ENCODE data around the gene MRPS33.
"Not testable (repeated sequence)": the region's sequence is repeated elsewhere in the genome, so short reads cannot be mapped to it uniquely, and the experiment has no call there.

The MRPS33 gene

DNA sequence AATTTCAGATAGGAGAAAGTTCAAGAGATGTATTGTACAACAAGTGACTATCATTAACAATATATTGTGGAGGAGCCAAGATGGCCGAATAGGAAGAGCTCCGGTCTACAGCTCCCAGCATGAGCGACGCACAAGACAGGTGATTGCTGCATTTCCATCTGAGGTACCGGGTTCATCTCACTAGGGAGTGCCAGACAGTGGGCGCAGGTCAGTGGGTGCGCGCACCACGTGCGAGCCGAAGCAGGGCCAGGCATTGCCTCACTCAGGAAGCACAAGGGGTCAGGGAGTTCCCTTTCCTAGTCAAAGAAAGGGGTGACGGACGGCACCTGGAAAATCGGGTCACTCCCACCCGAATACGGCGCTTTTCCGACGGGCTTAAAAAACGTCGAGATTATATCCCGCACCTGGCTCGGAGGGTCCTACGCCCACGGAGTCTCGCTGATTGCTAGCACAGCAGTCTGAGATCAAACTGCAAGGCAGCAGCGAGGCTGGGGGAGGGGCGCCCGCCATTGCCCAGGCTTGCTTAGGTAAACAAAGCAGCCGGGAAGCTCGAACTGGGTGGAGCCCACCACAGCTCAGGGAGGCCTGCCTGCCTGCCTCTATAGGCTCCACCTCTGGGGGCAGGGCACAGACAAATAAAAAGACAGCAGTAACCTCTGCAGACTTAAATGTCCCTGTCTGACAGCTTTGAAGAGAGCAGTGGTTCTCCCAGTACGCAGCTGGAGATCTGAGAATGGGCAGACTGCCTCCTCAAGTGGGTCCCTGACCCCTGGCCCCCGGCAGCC lies 18.0 kb upstream of the MRPS33 start:
- not testable (repeated sequence) for H3K27me3 ChIP-seq (ENCODE audit: control insufficient read depth, insufficient read depth, low read length); H3K27ac ChIP-seq (ENCODE audit: low read depth, low read length); H3K36me3 ChIP-seq (ENCODE audit: control insufficient read depth, insufficient read depth, low read length); H3K9ac ChIP-seq (ENCODE audit: low read depth, low read length); H3K4me3 ChIP-seq (ENCODE audit: low read depth, low read length); H3K4me1 ChIP-seq (ENCODE audit: control insufficient read depth, insufficient read depth, low read length)
- H3K9me3 ChIP-seq (ENCODE audit: control insufficient read depth, insufficient read depth, low read length), result peaks cover 17% of the 10 kb centered on the region

DNA sequence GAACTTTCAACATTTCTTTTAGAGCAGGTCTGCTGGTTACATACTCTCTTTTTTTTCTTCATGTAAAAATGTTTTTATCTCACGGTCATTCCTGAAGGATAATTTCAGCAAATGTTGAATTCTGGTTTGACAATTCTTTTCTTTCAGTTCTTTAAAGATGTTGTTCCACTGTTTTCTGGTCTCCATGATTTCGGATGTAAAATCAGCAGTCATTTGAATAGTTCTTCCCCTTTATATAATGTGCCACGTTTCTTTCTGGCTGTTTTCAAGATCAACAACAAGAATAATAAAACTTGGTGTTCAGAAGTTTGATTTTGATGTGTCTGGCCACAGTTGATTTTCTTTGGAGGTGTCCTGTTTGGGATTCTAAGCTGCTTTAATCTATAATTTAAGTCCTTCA lies 14.0 kb upstream of the MRPS33 start:
- Histone ChIP-seq H3K27ac (ENCODE audit: low read depth, low read length) (no peak overlapping the region), H3K4me1 (ENCODE audit: control insufficient read depth, insufficient read depth, low read length) (no peaks in the 10 kb centered on the region), H3K4me3 (ENCODE audit: low read depth, low read length) (no peak overlapping the region), H3K36me3 (ENCODE audit: control insufficient read depth, insufficient read depth, low read length) (no peaks in the 10 kb centered on the region), H3K9ac (ENCODE audit: low read depth, low read length) (no peak overlapping the region), H3K27me3 (ENCODE audit: control insufficient read depth, insufficient read depth, low read length) (no peaks in the 10 kb centered on the region), H3K9me3 (ENCODE audit: control insufficient read depth, insufficient read depth, low read length) (peaks cover 19% of the 10 kb centered on the region)

DNA sequence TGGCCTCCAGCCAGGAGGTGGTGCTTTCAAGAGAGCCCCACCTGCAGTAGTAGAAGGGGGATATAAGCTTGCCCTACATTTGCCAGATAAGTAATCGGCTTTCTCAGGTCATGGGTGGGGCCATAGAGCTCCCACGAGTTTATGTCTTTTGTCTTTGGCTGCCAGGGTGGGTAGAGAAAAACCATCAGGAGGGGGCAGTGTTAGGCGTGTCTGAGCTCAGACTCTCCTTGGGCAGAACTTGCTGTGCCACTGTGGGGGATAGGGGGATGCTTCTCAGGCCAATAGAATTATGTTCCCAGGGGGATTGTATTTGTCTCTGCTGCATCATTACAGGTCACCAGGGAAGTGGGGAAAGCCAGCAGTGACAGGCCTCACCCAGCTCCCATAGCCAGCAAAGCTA lies 12.3 kb upstream of the MRPS33 start:
- Histone ChIP-seq H3K9ac (ENCODE audit: low read depth, low read length) (no peak overlapping the region), H3K9me3 (ENCODE audit: control insufficient read depth, insufficient read depth, low read length) (peaks cover 18% of the 10 kb centered on the region), H3K27me3 (ENCODE audit: control insufficient read depth, insufficient read depth, low read length) (no peaks in the 10 kb centered on the region)

GRCh38 chr7:141024668-141025067 lies 9.9 kb upstream of the MRPS33 start:
- Histone ChIP-seq H3K27ac (ENCODE audit: low read depth, low read length) (no peak overlapping the region), H3K4me3 (ENCODE audit: low read depth, low read length) (no peak overlapping the region), H3K4me1 (ENCODE audit: control insufficient read depth, insufficient read depth, low read length) (no peaks in the 10 kb centered on the region), H3K9ac (ENCODE audit: low read depth, low read length) (no peak overlapping the region), H3K27me3 (ENCODE audit: control insufficient read depth, insufficient read depth, low read length) (no peaks in the 10 kb centered on the region), H3K36me3 (ENCODE audit: control insufficient read depth, insufficient read depth, low read length) (no peaks in the 10 kb centered on the region), H3K9me3 (ENCODE audit: control insufficient read depth, insufficient read depth, low read length) (peaks cover 13% of the 10 kb centered on the region)

More for the DNA sequence above, 12.3 kb upstream of the MRPS33 start:
- Histone ChIP-seq H3K27ac (ENCODE audit: low read depth, low read length) (no peak overlapping the region), H3K4me3 (ENCODE audit: low read depth, low read length) (no peak overlapping the region), H3K36me3 (ENCODE audit: control insufficient read depth, insufficient read depth, low read length) (no peaks in the 10 kb centered on the region), H3K4me1 (ENCODE audit: control insufficient read depth, insufficient read depth, low read length) (no peaks in the 10 kb centered on the region)

GRCh38 chr7:141023295-141023694 lies 8.5 kb upstream of the MRPS33 start:
- H3K27ac ChIP-seq (ENCODE audit: low read depth, low read length), result no peak overlapping the region
- no peaks in the 10 kb centered on the region for H3K4me1 ChIP-seq (ENCODE audit: control insufficient read depth, insufficient read depth, low read length)
- H3K27me3 ChIP-seq (ENCODE audit: control insufficient read depth, insufficient read depth, low read length), result no peaks in the 10 kb centered on the region
- no peak overlapping the region for H3K4me3 ChIP-seq (ENCODE audit: low read depth, low read length)
- no peak overlapping the region for H3K9ac ChIP-seq (ENCODE audit: low read depth, low read length)
- no peaks in the 10 kb centered on the region for H3K36me3 ChIP-seq (ENCODE audit: control insufficient read depth, insufficient read depth, low read length)
- H3K9me3 ChIP-seq (ENCODE audit: control insufficient read depth, insufficient read depth, low read length), result peaks cover 2% of the 10 kb centered on the region; the same call in 1 of the 2 replicates

DNA sequence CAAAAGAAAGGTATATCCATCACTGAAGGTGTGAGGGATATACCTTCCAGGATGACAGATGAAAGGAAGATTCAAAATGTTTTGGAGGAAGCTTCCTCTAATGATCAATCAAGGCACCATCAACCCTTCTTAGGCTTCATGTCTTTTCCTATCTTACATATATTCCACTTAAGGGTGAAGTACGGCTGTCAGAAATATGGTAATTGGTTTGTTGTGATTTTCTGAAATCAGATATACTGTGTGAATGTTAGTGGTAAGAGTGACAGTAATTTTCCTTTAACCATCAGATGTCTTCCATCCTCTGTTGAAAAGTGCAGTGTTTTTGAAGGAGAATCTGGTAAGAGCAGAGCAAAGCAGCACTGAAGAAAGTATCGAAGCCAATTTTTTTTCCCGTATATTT lies 2.8 kb upstream of the MRPS33 start:
- Histone ChIP-seq H3K4me1 (ENCODE audit: control insufficient read depth, insufficient read depth, low read length) (peaks cover 7% of the 10 kb centered on the region; the same call in 1 of the 2 replicates), H3K27me3 (ENCODE audit: control insufficient read depth, insufficient read depth, low read length) (no peaks in the 10 kb centered on the region), H3K4me3 (ENCODE audit: low read depth, low read length) (no peak overlapping the region), H3K36me3 (ENCODE audit: control insufficient read depth, insufficient read depth, low read length) (no peaks in the 10 kb centered on the region), H3K9me3 (ENCODE audit: control insufficient read depth, insufficient read depth, low read length) (no peaks in the 10 kb centered on the region), H3K27ac (ENCODE audit: low read depth, low read length) (no peak overlapping the region), H3K9ac (ENCODE audit: low read depth, low read length) (no peak overlapping the region)

DNA sequence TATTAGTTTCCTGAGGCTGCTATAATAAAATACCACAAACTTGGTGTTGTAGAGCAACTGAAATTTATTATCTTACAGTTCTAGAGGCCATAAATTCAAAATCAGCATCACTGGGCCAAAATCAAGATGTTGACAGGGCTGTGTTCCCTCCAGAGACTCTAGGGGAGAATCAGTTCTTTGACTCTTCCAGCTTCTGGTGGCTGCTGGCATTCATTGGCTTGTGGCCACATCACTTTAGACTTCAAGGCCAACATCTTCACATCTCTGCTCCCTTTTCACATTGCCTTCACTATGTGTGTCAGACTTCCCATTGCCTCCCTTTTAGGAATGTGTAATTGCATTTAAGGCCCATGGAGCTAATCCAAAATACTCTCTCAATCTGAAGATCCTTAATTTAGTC lies 1.6 kb upstream of the MRPS33 start:
- no peak overlapping the region for H3K9ac ChIP-seq (ENCODE audit: low read depth, low read length)
- H3K36me3 ChIP-seq (ENCODE audit: control insufficient read depth, insufficient read depth, low read length), result no peaks in the 10 kb centered on the region
- H3K4me3 ChIP-seq (ENCODE audit: low read depth, low read length), result no peak overlapping the region
- H3K4me1 ChIP-seq (ENCODE audit: control insufficient read depth, insufficient read depth, low read length), result peaks cover 7% of the 10 kb centered on the region; the same call in 1 of the 2 replicates
- H3K27me3 ChIP-seq (ENCODE audit: control insufficient read depth, insufficient read depth, low read length), result no peaks in the 10 kb centered on the region
- no peak overlapping the region for H3K27ac ChIP-seq (ENCODE audit: low read depth, low read length)
- H3K9me3 ChIP-seq (ENCODE audit: control insufficient read depth, insufficient read depth, low read length), result no peaks in the 10 kb centered on the region

DNA sequence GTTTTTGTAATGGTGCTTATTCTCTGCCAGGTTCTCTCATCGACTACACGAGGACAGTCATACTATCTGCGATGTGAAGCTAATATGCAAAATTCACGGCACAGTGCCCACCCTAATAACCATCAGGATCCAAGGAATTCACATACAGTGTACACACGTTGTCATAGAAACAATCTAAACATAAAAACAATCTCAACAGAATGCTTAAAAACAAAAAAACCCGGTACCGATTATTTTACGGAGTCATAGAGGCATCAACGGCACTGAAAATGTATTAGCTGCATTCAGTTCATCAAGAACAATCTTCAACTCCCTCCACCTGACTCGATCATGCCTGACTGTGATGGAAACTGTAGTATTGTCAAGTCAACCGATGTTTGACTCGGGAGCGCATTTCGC lies 628 bp downstream of the MRPS33 start:
- Histone ChIP-seq H3K4me1 (ENCODE audit: control insufficient read depth, insufficient read depth, low read length) (peaks cover 7% of the 10 kb centered on the region; the same call in 1 of the 2 replicates), H3K9ac (ENCODE audit: low read depth, low read length) (peak overlapping the region; percentile 91), H3K27ac (ENCODE audit: low read depth, low read length) (peak overlapping the region; percentile 91)

DNA sequence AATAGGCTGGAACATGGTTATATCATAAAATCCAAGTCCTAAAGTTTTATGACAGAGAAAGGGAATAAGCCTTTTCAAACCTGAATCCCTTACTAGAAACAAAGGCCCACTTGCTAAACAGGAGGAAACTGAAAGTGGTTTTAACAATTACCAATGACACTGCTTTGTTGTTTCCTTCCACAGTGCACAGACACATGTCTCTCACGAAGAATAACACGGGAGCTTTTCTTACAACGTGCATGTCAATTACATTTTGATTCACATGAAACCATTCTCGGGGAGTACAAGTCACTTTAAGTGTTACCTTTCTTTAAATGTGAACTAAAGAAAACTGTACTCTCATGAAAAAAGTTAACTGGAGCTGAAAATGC lies 1.4 kb downstream of the MRPS33 start:
- Histone ChIP-seq H3K9ac (ENCODE audit: low read depth, low read length) (no peak overlapping the region; the same call in 1 of the 2 replicates), H3K27me3 (ENCODE audit: control insufficient read depth, insufficient read depth, low read length) (no peaks in the 10 kb centered on the region), H3K27ac (ENCODE audit: low read depth, low read length) (no peak overlapping the region), H3K36me3 (ENCODE audit: control insufficient read depth, insufficient read depth, low read length) (peaks cover 18% of the 10 kb centered on the region), H3K4me1 (ENCODE audit: control insufficient read depth, insufficient read depth, low read length) (peaks cover 7% of the 10 kb centered on the region; the same call in 1 of the 2 replicates), H3K9me3 (ENCODE audit: control insufficient read depth, insufficient read depth, low read length) (no peaks in the 10 kb centered on the region), H3K4me3 (ENCODE audit: low read depth, low read length) (peak overlapping the region; percentile 90; the same call in 1 of the 2 replicates)

More for the DNA sequence above, 628 bp downstream of the MRPS33 start:
- no peaks in the 10 kb centered on the region for H3K27me3 ChIP-seq (ENCODE audit: control insufficient read depth, insufficient read depth, low read length)
- peaks cover 15% of the 10 kb centered on the region for H3K36me3 ChIP-seq (ENCODE audit: control insufficient read depth, insufficient read depth, low read length)
- no peaks in the 10 kb centered on the region for H3K9me3 ChIP-seq (ENCODE audit: control insufficient read depth, insufficient read depth, low read length)
- H3K4me3 ChIP-seq (ENCODE audit: low read depth, low read length), result peak overlapping the region; percentile 90

DNA sequence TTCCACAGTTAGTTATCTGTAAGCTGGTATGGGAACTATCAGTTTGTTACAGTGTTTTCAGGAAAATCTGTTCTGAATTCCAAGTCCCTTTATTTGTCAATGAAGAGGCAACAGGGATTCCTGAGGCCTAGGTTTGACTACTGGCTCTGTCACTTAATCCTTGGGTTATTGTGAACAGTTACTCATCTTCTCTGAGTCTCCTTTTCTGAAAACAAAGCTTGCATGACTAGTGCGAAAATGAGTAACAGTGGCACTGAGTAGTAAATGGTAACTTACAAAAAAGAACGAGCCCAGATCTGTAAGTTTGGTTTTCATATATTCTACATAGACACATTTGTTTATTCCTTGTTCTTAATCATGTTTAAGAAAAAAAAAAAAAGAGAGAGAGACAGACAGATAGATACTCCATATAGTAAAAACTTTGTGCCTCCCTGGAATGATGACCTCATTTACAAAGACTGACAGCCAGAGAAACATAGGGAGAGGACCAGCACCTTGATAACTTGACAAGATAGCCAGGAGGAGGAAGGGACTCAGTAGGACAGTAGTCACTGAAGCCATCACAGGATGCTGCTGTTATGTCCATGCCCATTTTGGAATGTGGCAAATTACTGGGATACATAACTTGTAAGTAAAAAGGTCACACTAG lies 1.9 kb downstream of the MRPS33 start:
- Histone ChIP-seq H3K9me3 (ENCODE audit: control insufficient read depth, insufficient read depth, low read length) (no peaks in the 10 kb centered on the region), H3K36me3 (ENCODE audit: control insufficient read depth, insufficient read depth, low read length) (peaks cover 22% of the 10 kb centered on the region), H3K27ac (ENCODE audit: low read depth, low read length) (no peak overlapping the region), H3K4me1 (ENCODE audit: control insufficient read depth, insufficient read depth, low read length) (peaks cover 7% of the 10 kb centered on the region; the same call in 1 of the 2 replicates), H3K27me3 (ENCODE audit: control insufficient read depth, insufficient read depth, low read length) (no peaks in the 10 kb centered on the region), H3K4me3 (ENCODE audit: low read depth, low read length) (0 out of 2 replicates have a peak overlapping the region, but pooled peaks have one; percentile 90), H3K9ac (ENCODE audit: low read depth, low read length) (no peak overlapping the region)

- no peak overlapping the region for H3K4me3 ChIP-seq (ENCODE audit: low read depth, low read length)
- peaks cover 27% of the 10 kb centered on the region for H3K36me3 ChIP-seq (ENCODE audit: control insufficient read depth, insufficient read depth, low read length)
- H3K27me3 ChIP-seq (ENCODE audit: control insufficient read depth, insufficient read depth, low read length), result no peaks in the 10 kb centered on the region
- no peaks in the 10 kb centered on the region for H3K9me3 ChIP-seq (ENCODE audit: control insufficient read depth, insufficient read depth, low read length)
- peaks cover 7% of the 10 kb centered on the region; the same call in 1 of the 2 replicates for H3K4me1 ChIP-seq (ENCODE audit: control insufficient read depth, insufficient read depth, low read length)
- no peak overlapping the region for H3K9ac ChIP-seq (ENCODE audit: low read depth, low read length)
- no peak overlapping the region for H3K27ac ChIP-seq (ENCODE audit: low read depth, low read length)
These were observed 2.6 kb downstream of the MRPS33 start for GRCh38 chr7:141012044-141012685.
